HEK293 (cell line): Measurements from ENCODE around the gene CLDN14.

Source experiments
- CTCF ChIP-seq: fragments of 450-650 bp; formaldehyde crosslinking; IDR thresholded peaks from 2 replicates; pipeline ENCODE4 v1.5.1; 2016; ENCODE audit warnings: missing biosample characterization, missing genetic modification characterization
- ZNF121 ChIP-seq: fragments of 450-650 bp; formaldehyde crosslinking; IDR thresholded peaks from 2 replicates; pipeline ENCODE4 v1.5.1; 2016; ENCODE audit warnings: missing biosample characterization, missing genetic modification characterization
- ZNF266 ChIP-seq: fragments of 450-650 bp; formaldehyde crosslinking; IDR thresholded peaks from 2 replicates; pipeline ENCODE4 v1.5.1; 2016; ENCODE audit warnings: missing biosample characterization, missing genetic modification characterization, low read depth

- TF ChIP-seq ZNF121 (tag by site-specific recombination) (no peak), CTCF (tag by site-specific recombination) (no peak), ZNF266 (tag by site-specific recombination) (no peak)
These were observed 16.7 kb downstream of the CLDN14 start for GRCh38 chr21:36463204-36463603.
